HG03066 (cell line): ENCODE data around the gene L3MBTL3.

ENCODE experiments used
- ATAC-seq: cut with Tn5 transposase; IDR thresholded peaks from one replicate; pipeline ENCODE4 v1.9.1; 2021; ENCODE audit warnings: low read depth; ENCODE audit not compliant: unreplicated experiment

Gene L3MBTL3

GRCh38 chr6:130020907-130021629, 2.7 kb downstream of the L3MBTL3 start:
- ATAC-seq = peak; percentile 59

GRCh38 chr6:130026859-130027258, 8.5 kb downstream of the L3MBTL3 start:
- no peak for ATAC-seq

DNA sequence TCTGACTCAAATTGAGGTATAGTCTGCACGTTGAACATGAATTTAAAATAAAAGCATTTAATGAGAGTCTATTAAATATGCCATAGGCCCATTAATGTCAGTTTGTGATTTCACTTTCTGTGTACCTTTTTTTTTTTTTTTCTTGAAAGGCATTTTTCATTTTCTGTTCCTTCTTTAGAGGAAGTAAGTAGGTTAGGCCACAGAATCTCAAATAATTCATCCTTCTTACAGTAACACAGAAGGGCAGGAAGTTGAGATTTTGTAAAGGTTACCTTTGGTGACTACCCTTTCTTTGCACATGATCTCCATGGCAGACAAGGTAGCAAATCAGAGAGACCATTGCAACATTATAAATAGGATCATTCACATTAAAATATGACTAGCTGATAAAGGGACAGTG, 9.6 kb downstream of the L3MBTL3 start:
- peak; percentile 87 for ATAC-seq

DNA sequence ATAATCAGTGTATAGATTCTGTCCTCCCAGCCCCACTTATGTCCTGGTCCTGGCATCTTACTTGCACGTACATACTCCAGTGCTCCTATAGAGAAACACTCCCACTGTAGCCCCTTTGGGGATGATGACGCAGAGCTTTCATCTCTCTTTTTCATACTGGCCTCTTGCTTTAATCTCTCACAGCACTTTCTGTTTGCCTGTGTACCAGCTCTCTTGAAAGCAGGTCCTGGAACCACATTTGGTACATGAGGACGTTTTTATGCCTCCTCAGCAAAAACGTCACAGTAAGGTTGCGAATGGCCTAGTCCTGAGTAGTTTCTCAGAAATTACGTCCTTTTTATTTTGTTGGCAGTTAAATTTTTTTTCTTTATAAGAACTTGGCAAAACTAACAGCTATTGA, 10.8 kb downstream of the L3MBTL3 start:
- ATAC-seq = no peak

GRCh38 chr6:130032758-130033340, 14.5 kb downstream of the L3MBTL3 start:
- no peak for ATAC-seq

DNA sequence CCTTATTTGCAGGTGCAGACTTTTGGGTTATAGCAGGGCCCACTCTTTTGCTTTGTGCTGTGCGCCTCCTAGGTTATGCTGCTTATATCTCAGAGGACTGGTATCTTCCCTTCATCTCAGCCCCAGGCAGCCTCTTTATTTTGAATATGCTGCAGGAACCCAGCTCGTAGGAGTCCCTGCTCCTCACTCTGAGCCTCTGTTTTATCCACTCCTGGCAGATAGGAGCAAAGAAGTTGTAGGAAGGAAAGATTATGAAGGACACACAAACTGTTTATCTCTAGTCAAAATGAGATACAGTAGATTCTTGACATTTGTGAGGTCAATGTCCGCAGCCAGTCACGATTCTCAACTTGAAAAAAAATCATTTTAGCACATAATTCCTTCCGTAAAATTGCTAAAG, 15.6 kb downstream of the L3MBTL3 start:
- no peak for ATAC-seq

GRCh38 chr6:130034378-130035146, 16.2 kb downstream of the L3MBTL3 start:
- ATAC-seq = no peak

DNA sequence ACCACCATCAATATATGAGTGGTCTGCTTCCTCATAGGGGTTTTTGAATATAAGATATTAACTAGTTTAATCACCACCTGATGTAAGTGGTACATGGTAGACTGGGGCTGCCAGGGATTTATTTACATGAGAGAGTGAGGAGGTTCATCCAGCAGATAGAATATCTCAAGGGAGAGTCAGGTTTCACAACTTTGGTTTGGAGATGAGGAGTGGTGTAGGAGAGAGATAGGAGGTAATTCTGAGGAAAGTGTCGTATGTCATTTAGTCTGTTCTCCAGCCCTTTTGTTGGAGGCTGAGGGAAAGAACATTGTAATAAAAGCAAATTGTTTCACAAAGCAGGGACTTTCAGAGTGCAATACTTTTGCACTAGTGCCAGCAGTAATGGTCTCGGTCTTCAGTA, 16.8 kb downstream of the L3MBTL3 start:
- ATAC-seq = no peak

- ATAC-seq = no peak
These were observed 18.9 kb downstream of the L3MBTL3 start for GRCh38 chr6:130037207-130037811.

DNA sequence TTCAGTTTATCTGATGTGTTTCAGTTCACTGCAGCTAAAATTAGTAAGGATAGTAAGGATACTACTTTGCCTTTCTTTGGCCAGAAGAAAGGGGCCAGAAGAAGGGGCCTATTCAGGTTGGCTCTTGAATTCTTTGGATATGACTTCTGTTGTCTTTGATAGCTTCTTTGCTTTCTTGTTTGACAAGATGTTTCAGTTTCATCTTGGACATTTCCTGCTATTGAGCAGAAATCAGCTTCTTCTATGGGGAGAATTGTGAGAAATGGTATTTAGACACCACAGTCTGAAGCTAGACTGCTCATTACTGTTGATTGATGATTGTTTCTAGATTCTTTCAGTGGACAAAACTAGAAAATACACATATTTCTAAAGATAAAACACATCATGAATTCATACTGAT, 23.2 kb downstream of the L3MBTL3 start:
- no peak for ATAC-seq

DNA sequence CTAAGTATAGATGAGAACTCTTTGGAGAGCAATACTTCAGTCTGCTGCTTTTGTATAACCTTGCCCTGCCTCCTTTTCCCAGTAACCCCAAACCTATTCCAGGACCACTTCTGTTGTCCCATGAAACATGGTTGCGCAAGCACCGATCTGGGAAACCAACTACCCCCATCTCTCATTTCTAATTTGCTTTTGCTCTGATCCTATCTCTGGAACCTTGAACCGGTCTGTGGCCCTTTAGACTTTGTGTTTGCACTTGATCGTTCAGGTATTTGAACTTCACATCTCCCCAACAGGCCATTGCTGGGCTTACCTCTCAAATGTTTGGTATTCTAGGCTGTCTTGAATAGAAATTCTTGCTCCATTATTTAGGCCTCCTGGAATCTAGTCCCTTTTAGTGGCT, 25.0 kb downstream of the L3MBTL3 start:
- no peak for ATAC-seq

- no peak for ATAC-seq
These were observed 27.2 kb downstream of the L3MBTL3 start for GRCh38 chr6:130045622-130046021.

DNA sequence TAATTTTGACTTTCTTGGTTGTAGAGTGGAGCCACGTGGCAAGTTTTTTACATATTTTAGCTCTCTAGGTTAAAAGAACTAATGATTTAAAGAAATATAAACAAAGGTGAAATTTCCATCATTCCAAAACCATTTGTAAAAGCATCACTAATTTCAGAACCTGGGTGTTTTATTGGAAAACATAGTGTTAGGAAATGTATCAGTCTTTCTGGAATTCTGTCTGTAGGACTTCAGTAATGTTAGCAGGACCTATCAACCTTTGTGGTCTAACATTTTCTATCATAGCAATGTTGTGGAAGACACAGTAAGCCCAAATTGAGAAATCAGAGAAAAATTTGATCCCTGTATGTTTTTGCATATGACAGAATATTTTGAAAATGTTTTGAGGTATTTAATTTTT, 28.3 kb downstream of the L3MBTL3 start:
- no peak for ATAC-seq

DNA sequence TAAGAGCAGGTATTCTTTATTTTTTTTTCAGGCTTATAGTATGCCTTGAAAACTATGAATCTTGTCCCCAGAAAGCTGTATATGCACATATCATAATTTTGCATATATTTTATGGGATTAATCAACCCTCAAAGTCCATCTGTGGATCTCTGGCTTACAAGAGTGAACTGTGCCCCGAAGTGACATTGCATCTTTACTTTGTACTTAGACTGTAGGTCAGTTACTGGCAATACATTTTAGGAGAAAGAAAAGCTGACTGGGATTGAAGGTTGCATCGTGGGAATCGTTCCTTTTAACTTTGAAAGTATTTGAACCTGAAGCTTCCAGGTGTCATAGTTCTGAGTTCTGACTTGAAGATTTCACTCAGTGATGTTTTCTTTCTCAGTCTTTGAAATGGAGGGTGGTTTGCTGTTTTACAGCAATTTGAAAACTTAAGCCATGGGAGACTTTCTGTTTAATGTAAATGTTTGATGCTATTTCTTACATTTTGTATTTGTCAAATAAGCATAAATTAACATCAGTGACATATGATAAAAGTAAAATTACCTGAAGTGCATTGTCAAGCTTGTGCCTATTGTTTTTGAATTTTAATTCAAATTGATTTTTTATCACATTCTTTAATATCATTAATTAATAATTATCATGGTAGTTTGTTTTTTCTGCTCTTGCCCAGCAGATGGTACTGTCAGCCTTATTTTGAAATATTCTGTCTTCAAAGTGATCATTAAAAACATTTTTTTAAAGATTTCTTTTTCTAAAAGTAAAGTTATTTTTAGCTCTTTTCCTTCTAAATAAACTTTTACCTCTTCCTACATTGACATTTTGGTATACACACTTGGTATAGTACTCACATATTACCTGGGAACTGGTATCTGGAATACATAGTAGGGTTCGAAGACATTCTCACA, 29.0 kb downstream of the L3MBTL3 start:
- ATAC-seq = no peak

DNA sequence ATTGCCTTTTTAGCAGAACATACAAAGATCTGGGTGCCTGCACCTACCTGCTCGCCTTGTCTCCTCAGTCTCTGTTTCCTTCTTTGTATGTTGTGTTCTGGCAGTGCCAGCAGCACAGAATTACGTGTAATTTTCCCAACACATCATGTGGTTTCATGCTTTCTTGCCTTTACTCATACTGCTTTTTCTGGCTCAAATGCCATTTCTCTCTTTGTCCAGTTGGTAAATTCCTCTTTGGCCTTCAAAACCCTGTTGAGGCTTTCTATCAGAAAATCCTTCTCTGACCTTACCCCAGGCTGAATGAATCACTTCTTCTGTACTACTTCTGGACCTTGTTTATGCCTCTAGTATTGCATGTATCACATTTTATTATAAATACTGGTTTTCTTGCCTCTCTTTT, 31.8 kb downstream of the L3MBTL3 start:
- no peak for ATAC-seq

- ATAC-seq = no peak
These were observed 36.3 kb downstream of the L3MBTL3 start for GRCh38 chr6:130054725-130055124.

GRCh38 chr6:130055271-130055670, 36.9 kb downstream of the L3MBTL3 start:
- ATAC-seq = no peak

- no peak for ATAC-seq
These were observed 39.1 kb downstream of the L3MBTL3 start for GRCh38 chr6:130057495-130057894.

DNA sequence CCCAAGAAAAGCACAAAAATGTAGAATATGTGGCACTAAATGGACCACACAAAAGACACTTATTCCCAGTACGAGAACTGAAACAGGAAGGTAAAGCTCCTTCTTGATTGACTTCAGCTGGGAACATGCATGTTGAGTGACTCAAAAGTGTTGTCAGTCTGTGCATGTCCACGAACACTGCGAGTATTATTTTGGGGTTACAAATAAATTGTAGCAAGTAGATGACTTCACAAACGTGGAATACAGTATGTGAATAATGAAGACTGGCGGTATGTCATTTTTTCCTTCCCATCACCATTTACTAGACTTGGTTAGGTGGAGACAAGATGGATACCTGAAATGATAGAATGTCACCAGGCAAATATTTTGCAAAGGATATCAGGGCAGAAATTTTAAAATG, 45.4 kb downstream of the L3MBTL3 start:
- ATAC-seq = no peak

GRCh38 chr6:130065609-130066156, 47.3 kb downstream of the L3MBTL3 start:
- no peak for ATAC-seq
